ENCODE measurements around the gene UBD.

DNA sequence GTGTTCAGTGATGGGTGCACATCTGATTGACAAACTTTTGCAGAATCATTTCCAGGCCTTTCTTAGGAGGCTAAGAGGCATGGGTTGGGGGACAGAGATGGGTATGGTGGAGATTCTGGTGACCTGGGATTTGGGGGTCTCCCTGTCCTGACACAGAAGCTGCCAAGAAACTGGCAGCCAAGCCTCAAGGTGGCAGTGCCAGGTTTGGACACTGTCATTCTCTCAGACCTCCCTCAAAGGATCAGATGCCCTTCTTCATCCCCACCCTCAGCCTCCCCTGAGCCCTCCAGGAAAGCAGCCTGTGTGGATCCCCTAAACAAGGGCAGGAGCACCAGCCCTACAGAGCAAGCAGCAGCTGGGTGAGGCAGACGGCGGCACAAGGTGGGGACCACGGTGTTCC is 53.7 kb downstream of the UBD start:
- TF ChIP-seq CEBPB (IDR thresholded peaks at IDR 0.05), result no peak
- TF ChIP-seq EP300 (IDR thresholded peaks at IDR 0.05; ENCODE audit: borderline replicate concordance), result no peak
- TF ChIP-seq TAF1 (IDR thresholded peaks at IDR 0.05; ENCODE audit: low read depth), result no peak
- TF ChIP-seq, protein P1, sequence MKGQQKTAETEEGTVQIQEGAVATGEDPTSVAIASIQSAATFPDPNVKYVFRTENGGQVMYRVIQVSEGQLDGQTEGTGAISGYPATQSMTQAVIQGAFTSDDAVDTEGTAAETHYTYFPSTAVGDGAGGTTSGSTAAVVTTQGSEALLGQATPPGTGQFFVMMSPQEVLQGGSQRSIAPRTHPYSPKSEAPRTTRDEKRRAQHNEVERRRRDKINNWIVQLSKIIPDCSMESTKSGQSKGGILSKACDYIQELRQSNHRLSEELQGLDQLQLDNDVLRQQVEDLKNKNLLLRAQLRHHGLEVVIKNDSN (IDR thresholded peaks at IDR 0.05), result no peak
- no peak for TF ChIP-seq YY1 (IDR thresholded peaks at IDR 0.05; ENCODE audit: low read depth)
- no peak for TF ChIP-seq MAX (IDR thresholded peaks at IDR 0.05)
- TF ChIP-seq TEAD4 (IDR thresholded peaks at IDR 0.05), result no peak
- TF ChIP-seq FOXM1 (IDR thresholded peaks at IDR 0.05; ENCODE audit: borderline replicate concordance, low read depth), result no peak
- TF ChIP-seq REST (IDR thresholded peaks at IDR 0.05; ENCODE audit: low read depth), result no peak
- no peak for TF ChIP-seq EGR1 (IDR thresholded peaks at IDR 0.05)
- TF ChIP-seq CREB1 (IDR thresholded peaks at IDR 0.05; ENCODE audit: low read depth), result no peak
- TF ChIP-seq RAD21 (IDR thresholded peaks at IDR 0.05; ENCODE audit: low read depth), result no peak

All from Ishikawa (cell line).